ENCODE results near the gene PDZD2. TPM values are rescaled to one million over a fixed set of nuclear protein-coding genes. Genes with fewer than 3 reads are reported as not detected.

Gene PDZD2
- total and polyA plus RNA-seq, 2 experiments from 2014 or later, result 8.3 to 16.9 TPM

- H3K4me1 Mint-ChIP-seq, result peaks cover 18% of the 10 kb centered on the region
- Histone ChIP-seq H3K9me2 (ENCODE audit: insufficient read depth) (no peaks in the 10 kb centered on the region), H3K27ac (ENCODE audit: low read depth) (no peak overlapping the region), H3K79me2 (replicated peaks; ENCODE audit: insufficient read depth) (no peaks in the 10 kb centered on the region), H3K4me3 (no peak overlapping the region), H4K20me1 (replicated peaks; ENCODE audit: insufficient read depth) (no peaks in the 10 kb centered on the region), H3F3A (replicated peaks; ENCODE audit: low read depth) (no peaks in the 10 kb centered on the region), H3K27me3 (ENCODE audit: insufficient read depth) (no peaks in the 10 kb centered on the region), H3K4me1 (ENCODE audit: insufficient read depth) (peaks cover 26% of the 10 kb centered on the region), H3K4me2 (peak overlapping the region; percentile 49), H2AFZ (peak overlapping the region; percentile 38), H3K36me3 (ENCODE audit: insufficient read depth) (no peaks in the 10 kb centered on the region)
- no peak overlapping the region for H3K4me3 Mint-ChIP-seq
- ATAC-seq (no peak), DNase-seq (ENCODE audit: low spot score) (no peak)
- H3K36me3 Mint-ChIP-seq (ENCODE audit: low read depth), result no peaks in the 10 kb centered on the region
- peaks cover 5% of the 10 kb centered on the region; the same call in 1 of the 3 replicates for H3K9me3 Mint-ChIP-seq
- no peak for TF ChIP-seq JUNB (IDR thresholded peaks at IDR 0.05; ENCODE audit: unreplicated experiment)
- peaks cover 2% of the 10 kb centered on the region for H3K27me3 Mint-ChIP-seq (ENCODE audit: insufficient read depth, low read depth, poor library complexity)
- no peak overlapping the region; the same call in 1 of the 2 replicates for H3K27ac Mint-ChIP-seq
Observed at GRCh38 chr5:31613651-31614050, 25.3 kb upstream of the PDZD2 start.

DNA sequence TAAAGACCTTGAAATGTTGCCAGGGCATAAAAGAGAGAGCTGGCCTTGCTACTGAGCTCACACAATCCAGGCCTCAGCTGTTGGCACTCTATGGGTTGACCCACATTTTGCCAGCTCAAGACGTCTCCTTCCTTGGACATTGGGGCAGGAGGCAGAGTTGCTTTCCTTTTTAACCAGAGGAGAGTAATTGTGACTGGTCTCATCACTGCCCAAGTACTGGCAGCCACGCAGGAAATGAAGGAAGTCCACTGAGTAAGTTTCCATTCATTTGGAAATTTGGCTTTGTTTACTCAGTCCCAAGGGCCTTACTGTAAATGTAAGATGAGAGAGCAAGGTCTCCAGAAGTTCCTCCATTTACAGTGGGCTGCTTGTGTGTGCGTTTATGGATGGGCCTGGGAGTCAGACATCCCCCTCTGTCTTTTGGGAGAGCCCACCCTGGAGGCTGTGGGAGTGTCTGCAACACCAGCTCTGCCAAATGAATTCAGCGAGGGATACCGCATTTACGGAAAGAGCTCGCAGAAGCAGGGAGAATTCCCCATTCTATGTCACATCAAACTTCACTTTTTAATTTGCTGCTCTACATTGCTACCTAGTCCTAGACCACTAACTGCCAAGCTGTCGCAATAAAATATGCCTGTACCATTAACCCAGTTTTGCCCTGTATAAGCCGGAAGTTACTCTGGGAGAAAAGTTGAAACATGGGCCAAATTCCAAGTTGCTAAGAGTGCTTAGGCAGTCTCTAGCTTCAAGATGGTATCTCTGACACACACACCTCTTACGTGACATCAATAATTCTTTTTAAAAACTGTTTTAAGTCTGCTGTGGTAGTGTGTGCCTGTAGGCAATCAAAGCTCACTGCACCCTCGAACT, 24.5 kb upstream of the PDZD2 start:
- Histone ChIP-seq H3K79me2 (replicated peaks; ENCODE audit: insufficient read depth) (no peaks in the 10 kb centered on the region), H3K4me1 (ENCODE audit: insufficient read depth) (peaks cover 28% of the 10 kb centered on the region), H3K27me3 (ENCODE audit: insufficient read depth) (no peaks in the 10 kb centered on the region), H3K4me3 (no peak overlapping the region), H3F3A (replicated peaks; ENCODE audit: low read depth) (no peaks in the 10 kb centered on the region), H3K27ac (ENCODE audit: low read depth) (no peak overlapping the region), H4K20me1 (replicated peaks; ENCODE audit: insufficient read depth) (no peaks in the 10 kb centered on the region), H3K36me3 (ENCODE audit: insufficient read depth) (no peaks in the 10 kb centered on the region), H3K9me2 (ENCODE audit: insufficient read depth) (no peaks in the 10 kb centered on the region), H2AFZ (peak overlapping the region; percentile 28), H3K4me2 (peak overlapping the region; percentile 49)
- DNase-seq (ENCODE audit: low spot score) (peak; percentile 37), ATAC-seq (no peak)
- TF ChIP-seq REST (IDR thresholded peaks at IDR 0.05; ENCODE audit: unreplicated experiment) (no peak), CTCF (conservative IDR thresholded peaks at IDR 0.05; ENCODE audit: low read depth in 2 of 2) (peak in 1 of 2 experiments; percentile 20; a peak in 2 of 4 replicates), EZH2phosphoT487 (IDR thresholded peaks at IDR 0.05; ENCODE audit: unreplicated experiment) (no peak)
- TF ChIP-seq, protein P1, sequence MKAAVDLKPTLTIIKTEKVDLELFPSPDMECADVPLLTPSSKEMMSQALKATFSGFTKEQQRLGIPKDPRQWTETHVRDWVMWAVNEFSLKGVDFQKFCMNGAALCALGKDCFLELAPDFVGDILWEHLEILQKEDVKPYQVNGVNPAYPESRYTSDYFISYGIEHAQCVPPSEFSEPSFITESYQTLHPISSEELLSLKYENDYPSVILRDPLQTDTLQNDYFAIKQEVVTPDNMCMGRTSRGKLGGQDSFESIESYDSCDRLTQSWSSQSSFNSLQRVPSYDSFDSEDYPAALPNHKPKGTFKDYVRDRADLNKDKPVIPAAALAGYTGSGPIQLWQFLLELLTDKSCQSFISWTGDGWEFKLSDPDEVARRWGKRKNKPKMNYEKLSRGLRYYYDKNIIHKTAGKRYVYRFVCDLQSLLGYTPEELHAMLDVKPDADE (IDR thresholded peaks at IDR 0.05), result 0 out of 2 replicates have a peak, but pooled peaks have one; percentile 16
- Mint-ChIP-seq H3K27ac (no peak overlapping the region; the same call in 1 of the 2 replicates), H3K27me3 (ENCODE audit: insufficient read depth, low read depth, poor library complexity) (peaks cover 2% of the 10 kb centered on the region), H3K9me3 (peaks cover 5% of the 10 kb centered on the region; the same call in 1 of the 3 replicates), H3K4me3 (no peak overlapping the region), H3K4me1 (peaks cover 23% of the 10 kb centered on the region), H3K36me3 (ENCODE audit: low read depth) (no peaks in the 10 kb centered on the region)

Data from GM23338 (cell line).